K562 (cell line): ENCODE results near the gene NQO2. TPM values are rescaled to one million over a fixed set of nuclear protein-coding genes. Genes with fewer than 3 reads are reported as not detected.

ENCODE experiments used
- C11orf30 ChIP-seq: fragments of 450-650 bp; IDR thresholded peaks from 2 replicates; pipeline ENCODE4 v1.6.1; 2016; ENCODE audit warnings: low read depth, mild to moderate bottlenecking
- CBFA2T3 ChIP-seq: fragments of 450-650 bp; IDR thresholded peaks from 2 replicates; pipeline ENCODE4 v1.6.1; 2017
- CBX5 ChIP-seq: IDR thresholded peaks from 2 replicates; pipeline ENCODE4 v1.6.1; 2014; ENCODE audit warnings: low read depth, borderline replicate concordance
- FOXP1 ChIP-seq: sonication (generic); formaldehyde crosslinking; IDR thresholded peaks from 2 replicates; pipeline ENCODE4 v1.8.0; 2022; ENCODE audit warnings: mild to moderate bottlenecking, missing genetic modification reagents
- HDAC6 ChIP-seq: IDR thresholded peaks from 2 replicates; pipeline ENCODE4 v1.6.1; 2012; ENCODE audit warnings: low read depth, mild to moderate bottlenecking, control low read depth, inconsistent platforms, low read length, moderate library complexity
- HMG20A ChIP-seq: fragments of 450-650 bp; formaldehyde crosslinking; conservative IDR thresholded peaks from 2 replicates; pipeline ENCODE4 v1.4.0; 2020; ENCODE audit warnings: mild to moderate bottlenecking, mixed read lengths
- MAFG ChIP-seq: fragments of 450-650 bp; conservative IDR thresholded peaks from 2 replicates; pipeline ENCODE4 v1.6.1; 2016; ENCODE audit warnings: missing genetic modification characterization, missing compliant biosample characterization
- MCM3 ChIP-seq: fragments of 450-650 bp; IDR thresholded peaks from 2 replicates; pipeline ENCODE4 v1.6.1; 2016
- MTA2 ChIP-seq: fragments of 450-650 bp; IDR thresholded peaks from 2 replicates; pipeline ENCODE4 v1.6.1; 2016; ENCODE audit warnings: low read depth
- NCOA2 ChIP-seq, 2 experiments: fragments of 450-650 bp; IDR thresholded peaks; 2 replicates each; pipeline ENCODE4 v1.6.1; 2018; ENCODE audit warnings: mild to moderate bottlenecking in 2 of 2, moderate library complexity in 1 of 2; ENCODE audit not compliant: partially characterized antibody in 2 of 2
- NRF1 ChIP-seq, 2 experiments: fragments of 450-650 bp; IDR thresholded peaks in 1 of 2; conservative IDR thresholded peaks in 1 of 2; 2 replicates each; pipeline ENCODE4 v1.6.1; 2014; ENCODE audit warnings: mild to moderate bottlenecking in 2 of 2
- PHB2 ChIP-seq: fragments of 450-650 bp; IDR thresholded peaks from 2 replicates; pipeline ENCODE4 v1.6.1; 2017; ENCODE audit warnings: low read depth
- PHTF2 ChIP-seq: fragments of 250-450 bp; sonication (Bioruptor Pico); IDR thresholded peaks from 2 replicates; pipeline ENCODE4 v1.5.0; 2021; ENCODE audit warnings: mild to moderate bottlenecking
- POLR3G ChIP-seq: IDR thresholded peaks from 2 replicates; pipeline ENCODE4 v1.6.1; 2011; ENCODE audit not compliant: insufficient read length, insufficient replicate concordance; ENCODE audit errors: extremely low read depth
- RBBP5 ChIP-seq: fragments of 200-600 bp; sonication (generic); IDR thresholded peaks from 2 replicates; pipeline ENCODE4 v1.6.1; 2012; ENCODE audit warnings: borderline replicate concordance, mild to moderate bottlenecking, low read length, control low read depth, inconsistent platforms; ENCODE audit not compliant: insufficient read depth, poor library complexity, severe bottlenecking
- SNRNP70 ChIP-seq: fragments of 200-400 bp; formaldehyde crosslinking; optimal IDR thresholded peaks from 2 replicates; pipeline ENCODE3; 2017; ENCODE audit warnings: low read depth, low read length
- TBP ChIP-seq: optimal IDR thresholded peaks from 2 replicates; pipeline ENCODE3; 2011; ENCODE audit warnings: low read depth, low read length, improper control_type of control experiment
- TCF3 ChIP-seq: sonication (generic); formaldehyde crosslinking; IDR thresholded peaks from 2 replicates; pipeline ENCODE4 v1.4.0; 2020; ENCODE audit warnings: mild to moderate bottlenecking, missing genetic modification reagents
- TCF7 ChIP-seq: sonication (generic); IDR thresholded peaks from 2 replicates; pipeline ENCODE4 v1.6.1; 2016; ENCODE audit warnings: antibody characterized with exemption, borderline replicate concordance
- TRIM25 ChIP-seq: fragments of 450-650 bp; IDR thresholded peaks from 2 replicates; pipeline ENCODE4 v1.7.0; 2016; ENCODE audit warnings: borderline replicate concordance
- TSC22D4 ChIP-seq: fragments of 450-650 bp; IDR thresholded peaks from 2 replicates; pipeline ENCODE4 v1.6.1; 2016; ENCODE audit warnings: missing genetic modification characterization, missing biosample characterization, control low read depth
- XRCC5 ChIP-seq: fragments of 200-400 bp; formaldehyde crosslinking; IDR thresholded peaks from 2 replicates; pipeline ENCODE4 v1.6.1; 2017; ENCODE audit warnings: low read depth, mild to moderate bottlenecking, low read length
- polyA plus RNA-seq, 8 experiments: library from polyadenylated mRNA; depleted of rRNA in 4 of 8; stranded (reverse) in 5 of 8; unstranded in 3 of 8; fragments of >200 nt; fragmentation: Nextera tagmentation in 2 of 8; fragmentation: Illumina TruSeq in 1 of 8; extraction: Ambion mirVana in 2 of 8; extraction: Trizol in 1 of 8; gene quantifications; 2 replicates each; pipeline versions ENCODE4 v1.2.1 to v1.2.3, GENCODE V29; 2011 to 2014; ENCODE audit warnings: inconsistent platforms in 1 of 8, missing spikeins in 1 of 8
- total RNA-seq, 7 experiments: library from RNA; depleted of rRNA in 6 of 7; stranded (reverse); fragments of >200 nt in 6 of 7; fragmentation: Illumina TruSeq in 2 of 7; extraction: Trizol in 2 of 7; gene quantifications; 2 replicates each; pipeline versions ENCODE4 v1.2.1 to v1.2.3, GENCODE V29; 2011 to 2021; ENCODE audit warnings: low replicate concordance in 1 of 7
- TF ChIP-seq, protein P1 (sequence below): sonication (generic); formaldehyde crosslinking; IDR thresholded peaks from 2 replicates; pipeline ENCODE4 v1.8.1; 2022; ENCODE audit warnings: missing genetic modification reagents
- TF ChIP-seq, protein P2 (sequence below): fragments of 450-650 bp; formaldehyde crosslinking; IDR thresholded peaks from 2 replicates; pipeline ENCODE4 v1.4.0; 2022; ENCODE audit warnings: missing genetic modification characterization
- TF ChIP-seq, protein P3 (sequence below): fragments of 450-650 bp; formaldehyde crosslinking; IDR thresholded peaks from 2 replicates; pipeline ENCODE4 v1.4.0; 2020; ENCODE audit warnings: mild to moderate bottlenecking, mixed read lengths

Gene NQO2
- total and polyA plus RNA-seq, 9 of the 15 experiments (the other 6 are each of a cell fraction or from before 2014, with no cell fraction given): 54.6 to 214 (median 116) TPM

GRCh38 chr6:2990248-2990931 lies 9.3 kb upstream of the NQO2 start (continued):
- TF ChIP-seq C11orf30: peak; percentile 98
- TF ChIP-seq CBFA2T3: peak; percentile 94
- TF ChIP-seq MTA2: peak; percentile 68
- TF ChIP-seq, protein P1, sequence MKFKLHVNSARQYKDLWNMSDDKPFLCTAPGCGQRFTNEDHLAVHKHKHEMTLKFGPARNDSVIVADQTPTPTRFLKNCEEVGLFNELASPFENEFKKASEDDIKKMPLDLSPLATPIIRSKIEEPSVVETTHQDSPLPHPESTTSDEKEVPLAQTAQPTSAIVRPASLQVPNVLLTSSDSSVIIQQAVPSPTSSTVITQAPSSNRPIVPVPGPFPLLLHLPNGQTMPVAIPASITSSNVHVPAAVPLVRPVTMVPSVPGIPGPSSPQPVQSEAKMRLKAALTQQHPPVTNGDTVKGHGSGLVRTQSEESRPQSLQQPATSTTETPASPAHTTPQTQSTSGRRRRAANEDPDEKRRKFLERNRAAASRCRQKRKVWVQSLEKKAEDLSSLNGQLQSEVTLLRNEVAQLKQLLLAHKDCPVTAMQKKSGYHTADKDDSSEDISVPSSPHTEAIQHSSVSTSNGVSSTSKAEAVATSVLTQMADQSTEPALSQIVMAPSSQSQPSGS (CRISPR knock-in tag): no peak
- TF ChIP-seq RBBP5: peak; percentile 53
- TF ChIP-seq, protein P2, sequence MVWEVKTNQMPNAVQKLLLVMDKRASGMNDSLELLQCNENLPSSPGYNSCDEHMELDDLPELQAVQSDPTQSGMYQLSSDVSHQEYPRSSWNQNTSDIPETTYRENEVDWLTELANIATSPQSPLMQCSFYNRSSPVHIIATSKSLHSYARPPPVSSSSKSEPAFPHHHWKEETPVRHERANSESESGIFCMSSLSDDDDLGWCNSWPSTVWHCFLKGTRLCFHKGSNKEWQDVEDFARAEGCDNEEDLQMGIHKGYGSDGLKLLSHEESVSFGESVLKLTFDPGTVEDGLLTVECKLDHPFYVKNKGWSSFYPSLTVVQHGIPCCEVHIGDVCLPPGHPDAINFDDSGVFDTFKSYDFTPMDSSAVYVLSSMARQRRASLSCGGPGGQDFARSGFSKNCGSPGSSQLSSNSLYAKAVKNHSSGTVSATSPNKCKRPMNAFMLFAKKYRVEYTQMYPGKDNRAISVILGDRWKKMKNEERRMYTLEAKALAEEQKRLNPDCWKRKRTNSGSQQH (CRISPR knock-in tag): peak; percentile 81; the same call in 1 of the 2 replicates
- TF ChIP-seq TCF7: no peak
- TF ChIP-seq MAFG (tag): peak; percentile 96
- no peak for TF ChIP-seq HDAC6
- TF ChIP-seq PHTF2 (CRISPR knock-in tag): no peak
- no peak for TF ChIP-seq XRCC5
- TF ChIP-seq CBX5: no peak
- no peak for TF ChIP-seq MCM3
- TF ChIP-seq NCOA2 (IDR thresholded peaks at IDR 0.05; ENCODE audit: partially characterized antibody in 2 of 2): no peak
- no peak for TF ChIP-seq TRIM25
- no peak for TF ChIP-seq FOXP1 (CRISPR knock-in tag)
- TF ChIP-seq TCF3 (CRISPR knock-in tag): peak; percentile 94
- no peak for TF ChIP-seq POLR3G
- no peak for TF ChIP-seq PHB2
- TF ChIP-seq TBP: peak; percentile 63
- TF ChIP-seq SNRNP70: no peak
- no peak for TF ChIP-seq TSC22D4 (tag)
- TF ChIP-seq, protein P3, sequence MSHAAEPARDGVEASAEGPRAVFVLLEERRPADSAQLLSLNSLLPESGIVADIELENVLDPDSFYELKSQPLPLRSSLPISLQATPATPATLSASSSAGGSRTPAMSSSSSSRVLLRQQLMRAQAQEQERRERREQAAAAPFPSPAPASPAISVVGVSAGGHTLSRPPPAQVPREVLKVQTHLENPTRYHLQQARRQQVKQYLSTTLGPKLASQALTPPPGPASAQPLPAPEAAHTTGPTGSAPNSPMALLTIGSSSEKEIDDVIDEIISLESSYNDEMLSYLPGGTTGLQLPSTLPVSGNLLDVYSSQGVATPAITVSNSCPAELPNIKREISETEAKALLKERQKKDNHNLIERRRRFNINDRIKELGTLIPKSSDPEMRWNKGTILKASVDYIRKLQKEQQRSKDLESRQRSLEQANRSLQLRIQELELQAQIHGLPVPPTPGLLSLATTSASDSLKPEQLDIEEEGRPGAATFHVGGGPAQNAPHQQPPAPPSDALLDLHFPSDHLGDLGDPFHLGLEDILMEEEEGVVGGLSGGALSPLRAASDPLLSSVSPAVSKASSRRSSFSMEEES: no peak; the same call in 1 of the 2 replicates
- no peak for TF ChIP-seq NRF1 (conservative IDR thresholded peaks at IDR 0.05 in 1 of 2, IDR thresholded peaks at IDR 0.05 in 1 of 2)
- TF ChIP-seq HMG20A (CRISPR knock-in tag): no peak
